CD8-positive, alpha-beta memory T cell (primary cell): ENCODE measurements around the gene TMEM117. TPM values are rescaled to one million over a fixed set of nuclear protein-coding genes. Genes with fewer than 3 reads are reported as not detected.
A peak's percentile ranks its signal among the peaks of the same experiment; 100 is the strongest.
"Not testable (repeated sequence)": the region's sequence is repeated elsewhere in the genome, so short reads cannot be mapped to it uniquely, and the experiment has no call there.

ENCODE experiments used
- CTCF ChIA-PET: fragments of 350-600 bp; sonication (Branson Sonifier 250); formaldehyde crosslinking; loops from one replicate; lab custom pipeline; 2021; ENCODE audit warnings: antibody characterized with exemption; lab: Charles Lee
- POLR2A ChIA-PET: fragments of 350-600 bp; sonication (Branson Sonifier 250); formaldehyde crosslinking; loops from one replicate; lab custom pipeline; 2021; ENCODE audit warnings: antibody characterized with exemption; lab: Charles Lee
- DNase-seq, 5 donors: peaks; one replicate each; pipeline versions ENCODE4 v3.0.0 to v3.0.0-alpha.2; 2020 to 2022; ENCODE audit warnings: mixed read lengths in 1 of 5
- H3K27ac ChIP-seq: one replicate; pipeline ENCODE4 v1.7.0; 2013; ENCODE audit warnings: low read depth, mild to moderate bottlenecking, low read length, moderate library complexity
- H3K27me3 ChIP-seq: 2 replicates; pipeline ENCODE4 v1.7.0; 2013; ENCODE audit warnings: low read length, mild to moderate bottlenecking; ENCODE audit not compliant: insufficient read depth, poor library complexity, severe bottlenecking
- H3K36me3 ChIP-seq: 2 replicates; pipeline ENCODE4 v1.7.0; 2013; ENCODE audit warnings: mild to moderate bottlenecking, low read length, moderate library complexity; ENCODE audit not compliant: insufficient read depth
- H3K4me1 ChIP-seq: 2 replicates; pipeline ENCODE4 v1.7.0; 2013; ENCODE audit warnings: mild to moderate bottlenecking, low read length, moderate library complexity; ENCODE audit not compliant: insufficient read depth
- H3K4me3 ChIP-seq: 2 replicates; pipeline ENCODE4 v1.7.0; 2013; ENCODE audit warnings: mild to moderate bottlenecking, low read length
- H3K9me3 ChIP-seq: 2 replicates; pipeline ENCODE4 v1.7.0; 2013; ENCODE audit warnings: mild to moderate bottlenecking, low read length
- H3K27ac Mint-ChIP-seq, 8 donors: one replicate each; pipeline ENCODE4 v1.8.0; 2020 to 2021; ENCODE audit warnings: mixed read lengths in 8 of 8, mild to moderate bottlenecking in 6 of 8, inconsistent platforms in 3 of 8, moderate library complexity in 3 of 8
- H3K27me3 Mint-ChIP-seq, 2 donors: one replicate each; pipeline ENCODE4 v1.8.0; 2020 to 2021; ENCODE audit warnings: mixed read lengths in 2 of 2, mild to moderate bottlenecking in 1 of 2, moderate library complexity in 1 of 2
- H3K36me3 Mint-ChIP-seq, 3 donors: one replicate each; pipeline ENCODE4 v1.8.0; 2020 to 2021; ENCODE audit warnings: mixed read lengths in 3 of 3, inconsistent platforms in 1 of 3, mild to moderate bottlenecking in 1 of 3
- H3K4me1 Mint-ChIP-seq, 3 donors: one replicate each; pipeline ENCODE4 v1.8.0; 2020 to 2021; ENCODE audit warnings: mixed read lengths in 3 of 3, inconsistent platforms in 1 of 3, mild to moderate bottlenecking in 1 of 3
- H3K4me3 Mint-ChIP-seq, 7 donors: one replicate each; pipeline ENCODE4 v1.8.0; 2020 to 2021; ENCODE audit warnings: mixed read lengths in 7 of 7, mild to moderate bottlenecking in 6 of 7, moderate library complexity in 4 of 7, inconsistent platforms in 2 of 7
- H3K9me3 Mint-ChIP-seq, 5 donors: one replicate each; pipeline ENCODE4 v1.8.0; 2020 to 2022; ENCODE audit warnings: mixed read lengths in 5 of 5, mild to moderate bottlenecking in 3 of 5, moderate library complexity in 2 of 5, inconsistent platforms in 1 of 5
- polyA plus RNA-seq: library from polyadenylated mRNA; unstranded; fragments of 300-500 nt; fragmentation: Illumina TruSeq; gene quantifications from one replicate; pipeline ENCODE4 v1.2.3, GENCODE V29; 2021
- total RNA-seq, 2 experiments: library from RNA; stranded (reverse); gene quantifications; one replicate each; pipeline ENCODE4 v1.2.3, GENCODE V29; 2021

TMEM117 gene
- total and polyA plus RNA-seq, 3 experiments from 2014 or later = 1.4 to 6.2 (median 1.8) TPM

DNA sequence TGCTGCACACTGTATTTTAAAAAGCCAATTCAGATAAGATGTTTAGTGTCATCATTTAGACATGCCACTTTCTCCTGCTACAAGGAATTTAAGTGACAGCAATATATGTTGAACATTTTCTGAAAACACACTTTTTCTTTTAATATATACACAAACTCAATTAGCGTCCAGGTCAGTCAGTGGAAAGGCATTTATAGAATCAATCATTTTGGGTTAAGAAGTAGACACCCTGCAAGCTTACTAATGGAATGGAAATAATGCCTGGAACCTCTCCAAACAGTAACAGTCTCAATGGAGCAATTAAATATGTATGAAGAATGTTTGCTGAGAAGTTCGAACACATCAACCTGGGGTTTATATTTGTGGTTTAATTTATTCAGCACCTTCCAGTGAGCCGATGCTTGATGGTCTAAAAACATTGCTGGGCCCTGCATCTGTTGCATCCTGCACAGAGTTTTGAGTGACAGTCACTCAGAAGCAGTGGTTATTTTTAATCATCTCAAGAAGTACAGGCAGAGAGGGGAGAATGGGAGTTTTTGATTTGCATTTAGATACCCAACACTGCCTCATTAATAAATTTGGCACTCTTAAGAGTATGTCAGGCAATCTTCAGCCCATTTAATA is 410.7 kb downstream of the TMEM117 start:
- no peaks in the 10 kb centered on the region for H3K4me1 Mint-ChIP-seq
- H3K9me3 ChIP-seq = no peaks in the 10 kb centered on the region
- H3K4me3 Mint-ChIP-seq = no peak overlapping the region
- no peak overlapping the region for H3K4me3 ChIP-seq
- ChIA-PET POLR2A (no interaction called here), CTCF (no interaction called here)
- no peaks in the 10 kb centered on the region for H3K36me3 ChIP-seq
- H3K4me1 ChIP-seq = no peaks in the 10 kb centered on the region
- no peak overlapping the region for H3K27ac Mint-ChIP-seq
- H3K27me3 Mint-ChIP-seq = no peaks in the 10 kb centered on the region
- no peak overlapping the region for H3K27ac ChIP-seq
- peaks cover 0 to 22% (median 12%) of the 10 kb centered on the region in 5 donors for H3K9me3 Mint-ChIP-seq
- no peak for DNase-seq
- peaks cover 3 to 71% (median 4%) of the 10 kb centered on the region in 3 donors for H3K36me3 Mint-ChIP-seq
- no peaks in the 10 kb centered on the region for H3K27me3 ChIP-seq

DNA sequence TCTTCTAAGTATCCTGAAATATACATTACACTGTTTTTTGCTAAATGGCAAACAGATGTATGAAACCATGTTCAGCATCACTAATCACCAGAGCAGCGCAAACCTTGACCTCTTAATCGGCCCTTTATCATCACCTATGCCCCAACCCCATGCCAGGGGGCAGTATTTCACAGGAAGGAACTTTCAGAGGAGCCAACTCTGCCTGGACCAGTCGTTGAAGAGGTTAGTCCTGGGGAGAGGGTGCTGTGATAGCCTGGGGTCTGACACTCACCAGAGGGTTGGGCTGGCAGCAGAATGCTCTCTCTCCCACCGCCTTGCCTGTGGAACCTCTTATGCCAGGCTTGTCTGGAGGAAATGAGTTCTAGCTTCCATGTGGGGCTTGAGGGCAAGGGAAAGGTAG is 411.7 kb downstream of the TMEM117 start:
- peaks cover 3 to 63% (median 4%) of the 10 kb centered on the region in 3 donors for H3K36me3 Mint-ChIP-seq
- no peaks in the 10 kb centered on the region for H3K4me1 ChIP-seq
- H3K4me3 ChIP-seq = no peak overlapping the region
- ChIA-PET CTCF (no interaction called here), POLR2A (no interaction called here)
- H3K4me1 Mint-ChIP-seq = no peaks in the 10 kb centered on the region
- H3K27me3 ChIP-seq = no peaks in the 10 kb centered on the region
- H3K27ac ChIP-seq = no peak overlapping the region
- DNase-seq = no peak
- no peak overlapping the region for H3K27ac Mint-ChIP-seq
- H3K4me3 Mint-ChIP-seq = no peak overlapping the region
- H3K36me3 ChIP-seq = no peaks in the 10 kb centered on the region
- no peaks in the 10 kb centered on the region for H3K9me3 ChIP-seq
- no peaks in the 10 kb centered on the region for H3K27me3 Mint-ChIP-seq
- peaks cover 0 to 19% (median 12%) of the 10 kb centered on the region in 5 donors for H3K9me3 Mint-ChIP-seq

DNA sequence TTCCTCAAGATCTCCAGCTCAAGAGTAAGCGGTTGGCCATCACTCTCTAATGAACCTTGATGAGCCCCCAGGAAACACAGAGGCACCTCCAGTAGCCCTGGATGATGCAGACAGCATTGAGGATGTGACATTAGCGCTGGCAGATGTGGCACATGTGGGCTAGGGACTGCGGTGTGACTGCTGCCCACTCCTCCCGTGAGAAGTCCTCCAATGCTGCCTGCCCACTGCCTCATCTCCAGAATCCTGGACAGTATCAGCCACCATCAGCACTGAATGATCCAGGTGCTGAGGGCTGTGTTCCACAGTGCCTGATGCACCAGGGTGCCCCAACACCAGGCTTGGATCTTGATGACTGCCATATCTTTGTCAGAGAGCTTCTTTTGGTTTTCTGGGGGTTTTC is 412.6 kb downstream of the TMEM117 start:
- ChIA-PET CTCF (no interaction called here), POLR2A (no interaction called here)
- Histone ChIP-seq H3K36me3 (no peaks in the 10 kb centered on the region), H3K27me3 (no peaks in the 10 kb centered on the region), H3K27ac (no peak overlapping the region), H3K4me3 (no peak overlapping the region), H3K9me3 (no peaks in the 10 kb centered on the region), H3K4me1 (no peaks in the 10 kb centered on the region)
- H3K27ac Mint-ChIP-seq = no peak overlapping the region
- no peaks in the 10 kb centered on the region for H3K4me1 Mint-ChIP-seq
- peaks cover 3 to 58% (median 4%) of the 10 kb centered on the region in 3 donors for H3K36me3 Mint-ChIP-seq
- no peak for DNase-seq
- peaks cover 0 to 14% (median 7%) of the 10 kb centered on the region in 5 donors for H3K9me3 Mint-ChIP-seq
- no peak overlapping the region for H3K4me3 Mint-ChIP-seq
- no peaks in the 10 kb centered on the region for H3K27me3 Mint-ChIP-seq

DNA sequence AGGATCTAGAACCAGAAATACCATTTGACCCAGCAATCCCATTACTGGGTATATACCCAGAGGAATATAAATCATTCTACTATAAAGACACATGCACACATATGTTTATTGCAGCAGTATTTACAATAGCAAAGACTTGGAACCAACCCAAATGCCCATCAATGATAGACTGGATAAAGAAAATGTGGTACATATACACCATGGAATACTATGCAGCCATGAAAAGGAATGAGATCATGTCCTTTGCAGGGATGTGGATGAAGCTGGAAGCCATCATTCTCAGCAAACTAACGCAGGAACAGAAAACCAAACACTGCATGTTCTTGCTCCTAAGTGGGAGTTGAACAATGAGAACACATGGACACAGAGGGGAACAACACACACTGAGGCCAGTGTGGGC is 414.6 kb downstream of the TMEM117 start:
- H3K27me3 Mint-ChIP-seq, H3K4me3 ChIP-seq, H3K4me1 Mint-ChIP-seq, H3K4me1 ChIP-seq, H3K36me3 ChIP-seq, POLR2A ChIA-PET, DNase-seq, H3K9me3 ChIP-seq, H3K27me3 ChIP-seq, H3K27ac Mint-ChIP-seq, H3K4me3 Mint-ChIP-seq, CTCF ChIA-PET, H3K27ac ChIP-seq: not testable (repeated sequence)
- Mint-ChIP-seq H3K36me3 (peaks cover 3 to 39% (median 4%) of the 10 kb centered on the region in 3 donors), H3K9me3 (peaks cover 0 to 14% (median 6%) of the 10 kb centered on the region in 5 donors)

DNA sequence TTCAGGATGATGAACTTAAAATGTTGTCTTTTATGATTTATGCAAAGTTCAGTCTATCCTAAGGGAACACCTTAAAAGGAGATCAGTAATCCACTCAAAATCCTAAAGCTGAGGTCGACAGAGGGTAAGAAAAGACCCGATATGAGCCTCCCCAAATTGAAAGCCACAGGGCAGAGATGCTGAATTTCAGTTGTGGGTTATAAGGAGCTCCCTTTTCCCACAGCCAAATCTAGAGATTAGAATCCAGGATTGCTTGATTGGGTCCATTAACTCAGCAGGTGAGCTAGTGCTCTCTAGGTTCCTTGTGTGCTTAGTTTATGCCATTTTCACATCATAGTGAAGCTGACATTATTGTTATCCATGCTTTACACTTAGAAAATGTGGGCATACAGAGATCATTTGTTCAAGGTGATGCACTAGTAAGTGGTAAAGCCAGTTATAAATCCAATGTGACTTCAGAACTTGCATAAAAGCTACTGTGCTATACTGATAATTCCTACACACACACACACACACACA is 417.5 kb downstream of the TMEM117 start:
- POLR2A ChIA-PET = no interaction called here
- no peaks in the 10 kb centered on the region for H3K9me3 ChIP-seq

DNA sequence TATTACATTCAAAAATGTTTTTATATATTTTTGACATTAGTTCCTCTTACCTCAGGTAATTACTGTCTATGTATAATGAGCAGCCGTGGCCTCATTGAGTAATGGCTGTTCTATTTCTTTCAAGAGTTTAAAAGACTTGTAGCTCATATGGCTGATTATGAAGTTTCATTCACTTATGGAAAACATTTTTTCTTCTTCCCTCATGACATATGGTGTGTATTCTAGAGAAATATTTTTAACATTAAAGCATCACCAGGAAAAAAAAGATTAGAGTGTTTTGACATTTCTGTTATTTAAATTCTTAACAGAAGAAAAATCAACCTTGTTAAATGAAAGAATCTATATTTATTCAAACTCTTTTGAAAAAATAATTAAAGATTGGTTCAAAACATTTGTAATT is 422.4 kb downstream of the TMEM117 start:
- no peak for DNase-seq
- ChIA-PET POLR2A (no interaction called here), CTCF (no interaction called here)
- H3K9me3 ChIP-seq = no peaks in the 10 kb centered on the region
- no peaks in the 10 kb centered on the region for H3K36me3 ChIP-seq
- H3K4me1 ChIP-seq = no peaks in the 10 kb centered on the region
- Mint-ChIP-seq H3K4me1 (no peaks in the 10 kb centered on the region), H3K27me3 (no peaks in the 10 kb centered on the region), H3K4me3 (no peak overlapping the region), H3K36me3 (peaks cover 0 to 7% (median 0%) of the 10 kb centered on the region in 3 donors), H3K27ac (no peak overlapping the region), H3K9me3 (peaks cover 0 to 5% (median 0%) of the 10 kb centered on the region in 5 donors)
- H3K27ac ChIP-seq = no peak overlapping the region
- H3K4me3 ChIP-seq = no peak overlapping the region
- no peaks in the 10 kb centered on the region for H3K27me3 ChIP-seq

More for the DNA sequence above, 417.5 kb downstream of the TMEM117 start:
- no peaks in the 10 kb centered on the region for H3K4me1 ChIP-seq
- no peak for DNase-seq
- H3K27ac ChIP-seq = no peak overlapping the region
- Mint-ChIP-seq H3K27ac (no peak overlapping the region), H3K4me1 (no peaks in the 10 kb centered on the region), H3K9me3 (peaks cover 0 to 14% (median 6%) of the 10 kb centered on the region in 5 donors), H3K36me3 (peaks cover 2 to 18% (median 3%) of the 10 kb centered on the region in 3 donors), H3K4me3 (no peak overlapping the region), H3K27me3 (no peaks in the 10 kb centered on the region)
- no peaks in the 10 kb centered on the region for H3K27me3 ChIP-seq
- no peaks in the 10 kb centered on the region for H3K36me3 ChIP-seq
- CTCF ChIA-PET = no interaction called here
- H3K4me3 ChIP-seq = no peak overlapping the region

DNA sequence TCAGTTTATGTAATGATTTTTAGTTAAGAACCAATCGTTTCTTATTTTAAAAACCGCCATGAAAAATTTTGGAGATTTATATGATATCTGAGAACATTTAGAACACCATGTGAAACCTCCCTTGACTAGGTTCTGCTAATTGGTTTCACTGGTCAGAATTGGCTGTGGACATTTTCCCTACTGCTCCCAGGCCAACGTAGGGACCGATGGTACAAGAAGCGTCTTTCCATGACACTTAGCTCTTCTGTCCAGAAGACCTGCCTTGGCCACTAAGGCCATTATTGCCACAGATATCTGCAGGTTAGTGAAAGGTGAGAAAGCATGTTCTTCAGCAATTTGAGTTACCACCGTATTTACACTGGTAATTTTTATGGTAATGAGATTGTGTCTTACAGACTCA is 424.0 kb downstream of the TMEM117 start:
- Mint-ChIP-seq H3K9me3 (peaks cover 0 to 5% (median 0%) of the 10 kb centered on the region in 5 donors), H3K27ac (peak overlapping the region in 1 of 8 donors; percentile 15), H3K36me3 (peaks cover 0 to 7% (median 0%) of the 10 kb centered on the region in 3 donors), H3K27me3 (no peaks in the 10 kb centered on the region), H3K4me3 (no peak overlapping the region), H3K4me1 (no peaks in the 10 kb centered on the region)
- POLR2A ChIA-PET = no interaction called here
- CTCF ChIA-PET = no interaction called here
- Histone ChIP-seq H3K27ac (no peak overlapping the region), H3K27me3 (no peaks in the 10 kb centered on the region), H3K4me1 (no peaks in the 10 kb centered on the region), H3K9me3 (no peaks in the 10 kb centered on the region), H3K36me3 (no peaks in the 10 kb centered on the region), H3K4me3 (no peak overlapping the region)
- DNase-seq = no peak

DNA sequence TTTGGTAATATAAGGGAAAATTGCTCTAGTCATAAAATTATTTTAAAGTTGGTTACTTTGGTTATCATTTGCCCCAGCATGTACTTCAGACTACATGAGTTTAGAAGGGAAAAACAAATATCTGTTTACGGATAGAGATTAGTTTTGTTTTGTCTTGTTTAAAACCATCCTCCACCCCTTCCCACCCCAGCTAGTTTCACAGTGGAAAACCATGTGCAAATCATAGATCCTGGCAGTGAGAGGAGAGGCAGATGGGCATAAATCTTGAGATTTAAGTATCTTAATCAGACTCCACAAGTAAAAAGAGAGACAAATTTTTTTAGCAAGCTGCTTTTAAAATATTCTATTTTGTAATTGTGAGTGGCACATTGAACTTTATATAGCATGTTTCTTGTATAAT is 424.7 kb downstream of the TMEM117 start:
- no peak for DNase-seq
- Mint-ChIP-seq H3K9me3 (peaks cover 0 to 5% (median 0%) of the 10 kb centered on the region in 5 donors), H3K27ac (no peak overlapping the region), H3K27me3 (no peaks in the 10 kb centered on the region), H3K4me3 (no peak overlapping the region), H3K4me1 (no peaks in the 10 kb centered on the region), H3K36me3 (peaks cover 0 to 10% (median 0%) of the 10 kb centered on the region in 3 donors)
- Histone ChIP-seq H3K9me3 (no peaks in the 10 kb centered on the region), H3K36me3 (no peaks in the 10 kb centered on the region), H3K4me3 (no peak overlapping the region), H3K27ac (no peak overlapping the region), H3K4me1 (no peaks in the 10 kb centered on the region), H3K27me3 (no peaks in the 10 kb centered on the region)
- ChIA-PET POLR2A (no interaction called here), CTCF (no interaction called here)
